Nephron (organoid): ENCODE data around the gene PTPRT.

Experiments used
- H3K27ac Mint-ChIP-seq, 3 experiments: 2 replicates each; pipeline ENCODE4 v1.8.0; 2020; ENCODE audit warnings: mixed read lengths in 3 of 3, mild to moderate bottlenecking in 2 of 3, moderate library complexity in 1 of 3
- H3K27me3 Mint-ChIP-seq: 2 replicates; pipeline ENCODE4 v1.8.0; 2021; ENCODE audit warnings: low read depth, mild to moderate bottlenecking, moderate library complexity, mixed read lengths
- H3K36me3 Mint-ChIP-seq: 2 replicates; pipeline ENCODE4 v1.8.0; 2020; ENCODE audit warnings: low read depth, mixed read lengths
- H3K4me1 Mint-ChIP-seq: 2 replicates; pipeline ENCODE4 v1.8.0; 2020; ENCODE audit warnings: mixed read lengths
- H3K4me3 Mint-ChIP-seq, 3 experiments: 2 replicates each; pipeline ENCODE4 v1.8.0; 2020; ENCODE audit warnings: mild to moderate bottlenecking in 3 of 3, mixed read lengths in 3 of 3, moderate library complexity in 2 of 3
- H3K9me3 Mint-ChIP-seq: 2 replicates; pipeline ENCODE4 v1.8.0; 2020; ENCODE audit warnings: mixed read lengths
- CTCF ChIP-seq, 3 experiments: fragments of 200-600 bp; sonication (generic); IDR thresholded peaks; one replicate each; pipeline ENCODE4 v1.5.0; 2021; ENCODE audit warnings: antibody characterized with exemption in 3 of 3; ENCODE audit not compliant: unreplicated experiment in 3 of 3

The PTPRT gene

DNA sequence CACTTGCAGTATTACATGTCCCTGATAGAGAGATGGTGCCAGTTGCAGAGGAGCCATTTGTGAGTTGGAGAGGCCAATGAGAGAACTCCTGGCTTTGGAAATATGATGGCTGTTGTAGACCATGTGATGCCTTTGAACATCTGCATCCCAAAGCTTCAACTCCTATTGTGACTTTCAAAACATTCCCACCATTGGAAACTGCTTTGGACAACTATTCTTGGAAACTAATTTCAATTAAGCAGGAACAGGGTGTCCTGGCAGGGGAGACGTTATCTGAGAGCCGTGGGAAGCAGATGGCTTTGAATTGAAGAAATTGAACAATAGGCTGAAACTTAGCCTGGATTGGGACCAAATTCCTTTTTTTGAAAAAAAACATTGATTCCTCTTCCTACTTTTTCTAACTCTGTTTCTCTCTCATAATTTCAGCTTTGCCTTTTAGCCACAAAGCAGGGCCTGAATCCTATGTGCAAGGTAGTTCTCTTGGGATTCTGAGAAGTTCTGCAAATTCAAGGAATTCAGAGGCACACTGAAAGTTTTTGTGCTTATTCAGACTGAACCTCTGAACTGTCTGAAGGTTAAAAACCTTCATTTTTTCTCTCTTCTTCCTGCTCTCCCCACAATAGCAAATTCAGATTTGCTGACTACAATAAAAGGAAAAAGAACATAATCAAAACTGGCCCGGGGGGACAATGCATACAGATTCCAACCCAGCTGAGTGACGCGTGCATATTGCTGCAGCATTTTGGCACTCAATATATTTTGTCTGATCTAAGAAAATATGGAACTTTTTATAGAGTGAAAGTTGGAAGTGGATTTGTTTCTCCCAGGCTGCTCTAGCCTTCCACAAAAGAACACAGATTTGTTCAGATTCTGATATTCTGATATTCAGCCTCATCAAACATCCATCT lies 851.2 kb downstream of the PTPRT start:
- Mint-ChIP-seq H3K36me3 (no peaks in the 10 kb centered on the region), H3K27ac (peak overlapping the region in 2 of 3 experiments; percentile 5 to 68), H3K9me3 (no peaks in the 10 kb centered on the region), H3K4me1 (peaks cover 43% of the 10 kb centered on the region), H3K27me3 (no peaks in the 10 kb centered on the region), H3K4me3 (no peak overlapping the region)
- no peak for TF ChIP-seq CTCF (IDR thresholded peaks at IDR 0.05; ENCODE audit: unreplicated experiment in 3 of 3)

- Mint-ChIP-seq H3K27me3 (no peaks in the 10 kb centered on the region), H3K36me3 (no peaks in the 10 kb centered on the region), H3K9me3 (no peaks in the 10 kb centered on the region), H3K4me3 (no peak overlapping the region), H3K4me1 (peaks cover 31% of the 10 kb centered on the region), H3K27ac (no peak overlapping the region)
- no peak for TF ChIP-seq CTCF (IDR thresholded peaks at IDR 0.05; ENCODE audit: unreplicated experiment in 3 of 3)
These were observed 853.1 kb downstream of the PTPRT start for GRCh38 chr20:42336576-42336975.

DNA sequence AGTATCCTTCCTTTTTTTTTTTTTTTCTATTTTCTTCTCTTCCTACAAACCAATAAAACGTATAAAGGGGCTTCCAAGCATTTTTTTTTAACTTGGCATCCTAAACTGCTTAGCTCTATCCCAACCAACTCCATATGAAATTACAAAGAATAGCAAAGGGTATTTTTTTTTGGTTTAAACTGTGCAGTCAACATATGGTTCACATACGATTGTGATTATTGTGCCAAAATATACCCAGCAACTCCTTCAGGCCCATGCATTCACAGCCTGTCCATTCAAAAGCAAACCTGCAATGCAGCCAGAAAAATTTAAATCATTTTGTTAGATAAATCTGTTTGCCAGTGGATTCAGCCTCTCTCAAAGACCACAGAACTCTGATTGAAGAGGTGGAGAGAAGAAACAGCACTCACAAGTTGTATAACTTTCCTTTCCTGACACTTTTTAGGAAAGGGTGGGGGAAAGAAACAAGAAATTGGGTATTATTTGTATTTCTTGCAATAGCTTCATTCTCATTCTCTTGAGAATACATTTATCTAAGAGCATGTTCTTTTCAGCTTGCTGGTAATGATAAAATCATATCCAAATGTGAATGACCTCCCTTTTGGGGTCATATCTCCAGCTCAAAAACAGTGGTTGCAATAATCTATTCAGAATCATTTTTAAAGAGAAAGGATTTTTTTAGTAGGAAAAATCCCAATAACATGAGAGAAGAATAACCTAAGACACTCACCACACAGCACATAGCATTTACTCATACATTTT lies 870.3 kb downstream of the PTPRT start:
- Mint-ChIP-seq H3K4me3 (no peak overlapping the region), H3K9me3 (no peaks in the 10 kb centered on the region), H3K27me3 (peaks cover 4% of the 10 kb centered on the region), H3K36me3 (no peaks in the 10 kb centered on the region), H3K4me1 (peaks cover 6% of the 10 kb centered on the region), H3K27ac (peak overlapping the region in 2 of 3 experiments; percentile 26 to 54)
- TF ChIP-seq CTCF (IDR thresholded peaks at IDR 0.05; ENCODE audit: unreplicated experiment in 3 of 3) = no peak

GRCh38 chr20:42313704-42314103 lies 876.0 kb downstream of the PTPRT start:
- no peak for TF ChIP-seq CTCF (IDR thresholded peaks at IDR 0.05; ENCODE audit: unreplicated experiment in 3 of 3)
- Mint-ChIP-seq H3K27me3 (peaks cover 14% of the 10 kb centered on the region), H3K4me3 (no peak overlapping the region), H3K27ac (no peak overlapping the region), H3K36me3 (no peaks in the 10 kb centered on the region), H3K4me1 (no peaks in the 10 kb centered on the region), H3K9me3 (no peaks in the 10 kb centered on the region)

DNA sequence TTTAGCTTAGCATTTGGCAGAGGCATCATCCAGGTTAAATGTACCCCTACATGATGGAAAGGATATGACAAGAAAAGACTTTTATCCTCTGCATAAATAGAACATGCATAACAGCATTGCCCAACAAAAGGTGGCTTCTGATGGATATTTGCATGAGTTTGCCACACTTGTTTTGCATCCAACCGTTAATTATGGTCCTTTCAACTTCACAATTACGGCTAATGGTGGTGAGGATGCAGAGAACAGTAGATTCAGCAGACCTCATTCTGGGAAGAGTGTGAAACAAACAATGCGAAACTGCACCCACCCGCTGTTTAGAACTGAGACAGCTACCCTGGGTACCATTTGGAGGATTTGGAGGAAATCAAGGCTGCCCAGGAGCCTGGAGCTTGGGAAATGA lies 880.7 kb downstream of the PTPRT start:
- no peak overlapping the region for H3K27ac Mint-ChIP-seq
- H3K4me1 Mint-ChIP-seq = no peaks in the 10 kb centered on the region
- H3K27me3 Mint-ChIP-seq = peaks cover 17% of the 10 kb centered on the region
- no peaks in the 10 kb centered on the region for H3K36me3 Mint-ChIP-seq
- TF ChIP-seq CTCF (IDR thresholded peaks at IDR 0.05; ENCODE audit: unreplicated experiment in 3 of 3) = no peak
- H3K4me3 Mint-ChIP-seq = no peak overlapping the region
- no peaks in the 10 kb centered on the region for H3K9me3 Mint-ChIP-seq
